GM19193 (cell line): Measurements from ENCODE around the gene RERE.

Experiments
- POLR2A ChIP-seq: IDR thresholded peaks from 4 replicates; pipeline ENCODE4 v1.6.1; 2011; ENCODE audit not compliant: insufficient read depth, insufficient read length; ENCODE audit errors: extremely low read depth

Gene RERE

GRCh38 chr1:8396786-8397406 is 420.5 kb downstream of the RERE start:
- TF ChIP-seq POLR2A: no peak

- no peak for TF ChIP-seq POLR2A
Observed at GRCh38 chr1:8396083-8396785, 421.2 kb downstream of the RERE start.

GRCh38 chr1:8395433-8395866 is 422.0 kb downstream of the RERE start:
- TF ChIP-seq POLR2A: no peak

- TF ChIP-seq POLR2A: no peak
Observed at GRCh38 chr1:8394456-8395321, 422.8 kb downstream of the RERE start.

GRCh38 chr1:8392522-8392921 is 424.9 kb downstream of the RERE start:
- no peak for TF ChIP-seq POLR2A

- TF ChIP-seq POLR2A: no peak
Observed at GRCh38 chr1:8390707-8391106, 426.7 kb downstream of the RERE start.

GRCh38 chr1:8389958-8390535 is 427.4 kb downstream of the RERE start:
- no peak for TF ChIP-seq POLR2A

GRCh38 chr1:8388732-8389562 is 428.5 kb downstream of the RERE start:
- TF ChIP-seq POLR2A: no peak

GRCh38 chr1:8386247-8386646 is 431.2 kb downstream of the RERE start:
- TF ChIP-seq POLR2A: no peak

GRCh38 chr1:8384577-8384976 is 432.9 kb downstream of the RERE start:
- TF ChIP-seq POLR2A: no peak

GRCh38 chr1:8384088-8384487 is 433.4 kb downstream of the RERE start:
- TF ChIP-seq POLR2A: no peak

GRCh38 chr1:8382608-8383505 is 434.6 kb downstream of the RERE start:
- no peak for TF ChIP-seq POLR2A

- TF ChIP-seq POLR2A: no peak
Observed at GRCh38 chr1:8382051-8382505, 435.4 kb downstream of the RERE start.
